HL-60 (cell line): ENCODE results near the gene ARL5B.

Source experiments
- POLR2AphosphoS5 ChIP-seq: IDR thresholded peaks from 2 replicates; pipeline ENCODE4 v1.6.1; 2012; ENCODE audit warnings: low read depth
- REST ChIP-seq: IDR thresholded peaks from 2 replicates; pipeline ENCODE4 v1.6.1; 2012; ENCODE audit warnings: low read depth; ENCODE audit not compliant: insufficient replicate concordance

GRCh38 chr10:18723801-18724200, 64.6 kb downstream of the ARL5B start:
- TF ChIP-seq POLR2AphosphoS5, result no peak
- no peak for TF ChIP-seq REST
